HG03159 (cell line): ENCODE measurements around the gene CAMK4.
"Not testable (repeated sequence)": the region's sequence is repeated elsewhere in the genome, so short reads cannot be mapped to it uniquely, and the experiment has no call there.

Experiments used
- ATAC-seq: cut with Tn5 transposase; IDR thresholded peaks from one replicate; pipeline ENCODE4 v1.9.1; 2021; ENCODE audit warnings: mild to moderate bottlenecking, moderate library complexity; ENCODE audit not compliant: unreplicated experiment

Gene CAMK4

DNA sequence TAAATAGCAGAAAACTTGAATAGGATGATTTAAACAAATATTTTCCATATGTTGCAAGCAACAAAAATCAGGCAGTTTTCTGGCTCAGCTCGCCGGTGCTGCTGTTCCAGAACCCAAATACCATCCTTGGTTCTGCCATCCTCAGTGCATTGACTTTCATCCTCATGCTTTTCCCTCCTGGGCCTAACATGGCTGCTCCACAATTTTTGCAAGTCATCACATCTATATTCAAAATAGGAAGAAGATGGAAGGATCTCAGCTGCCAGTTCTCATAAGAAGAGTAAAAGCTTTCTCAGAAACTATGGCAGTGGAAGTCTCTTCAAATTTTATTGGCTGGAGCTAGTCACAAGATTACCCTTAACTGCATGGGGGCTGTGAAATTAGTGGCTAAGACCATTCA is 151.5 kb downstream of the CAMK4 start:
- no peak for ATAC-seq

DNA sequence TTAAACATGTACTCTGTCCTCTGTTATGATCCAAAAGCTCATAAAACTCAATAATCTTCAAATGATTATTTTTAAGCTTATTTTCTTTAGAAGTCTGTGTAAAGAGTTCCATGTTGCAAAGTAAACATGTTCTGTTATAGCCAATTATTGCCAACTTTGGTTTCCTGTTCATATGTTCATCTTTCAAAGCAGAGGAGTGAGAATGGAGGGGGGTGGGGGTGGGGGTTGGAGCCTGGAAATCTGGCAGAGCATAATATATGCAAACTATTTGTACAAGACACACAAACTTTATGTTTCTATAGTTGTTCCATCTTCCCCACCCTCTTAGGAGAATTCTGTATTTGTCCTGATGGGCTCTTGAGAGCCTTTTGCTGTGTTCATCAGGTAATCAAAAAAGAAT is 153.1 kb downstream of the CAMK4 start:
- no peak for ATAC-seq

DNA sequence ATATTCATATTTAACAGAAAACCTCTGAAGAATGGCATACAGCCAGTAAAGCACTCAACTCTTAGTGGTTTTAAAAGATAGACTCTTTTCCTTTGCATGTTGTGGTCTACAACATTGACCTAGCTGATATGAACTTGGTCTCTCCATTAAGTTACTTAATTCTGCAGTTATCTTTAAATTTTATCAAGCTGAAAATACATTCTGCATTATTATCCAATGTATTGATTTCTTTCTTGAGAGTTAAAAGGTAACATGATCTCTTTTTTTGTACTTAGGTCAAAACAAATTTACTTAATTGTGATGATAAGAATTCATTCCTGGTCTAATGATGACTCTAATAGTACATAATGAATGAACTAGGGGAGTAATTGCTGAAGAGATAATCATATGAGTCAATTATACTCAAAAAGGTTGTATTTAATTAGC is 155.2 kb downstream of the CAMK4 start:
- no peak for ATAC-seq

DNA sequence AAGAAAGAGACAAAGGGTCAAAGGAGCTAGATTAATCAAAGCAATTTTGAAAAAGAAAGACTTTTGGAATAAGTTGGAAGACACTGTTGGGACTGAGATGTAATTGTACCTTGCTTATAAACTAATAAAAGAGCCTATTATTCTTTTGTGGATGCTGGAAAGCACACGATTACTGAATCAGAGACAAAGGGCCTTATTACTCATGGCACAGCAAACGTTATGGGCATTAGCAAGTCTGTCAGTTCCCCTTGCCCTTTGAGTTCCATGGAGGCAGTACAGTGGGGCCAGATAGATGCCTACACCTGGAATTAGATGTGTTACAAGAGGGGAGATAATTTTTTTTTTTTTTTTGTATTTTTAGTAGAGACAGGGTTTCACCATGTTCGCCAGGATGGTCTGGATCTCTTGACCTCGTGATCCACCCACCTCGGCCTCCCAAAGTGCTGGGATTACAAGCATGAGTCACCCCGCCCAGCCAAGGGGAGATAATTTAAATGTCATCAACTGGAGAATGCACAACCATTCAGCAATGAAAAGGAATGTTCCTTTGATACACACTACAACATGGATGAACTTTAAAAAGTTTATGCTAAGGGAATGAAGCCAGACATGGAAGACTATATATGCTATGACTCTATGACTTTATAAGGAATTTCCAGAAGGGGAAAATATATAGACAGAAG is 159.2 kb downstream of the CAMK4 start:
- ATAC-seq: no peak

DNA sequence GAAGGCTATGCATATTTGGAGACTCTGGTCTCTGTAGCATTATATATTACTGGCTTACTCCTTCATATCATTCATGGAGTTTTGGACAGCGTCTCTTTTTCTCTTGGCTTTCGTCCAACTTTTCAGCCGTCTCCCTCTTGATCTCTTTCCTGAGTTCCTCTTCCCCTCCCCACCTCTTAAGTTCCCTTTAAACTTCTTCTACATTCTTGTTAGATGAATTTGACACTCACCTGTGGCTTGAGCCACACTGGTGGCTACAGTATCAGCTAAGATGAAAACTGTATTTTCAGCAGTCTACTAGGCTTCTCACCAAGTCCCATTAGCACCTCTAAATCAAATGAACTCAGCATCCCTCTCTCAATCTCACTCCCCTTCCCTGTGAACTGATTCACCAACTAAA is 160.0 kb downstream of the CAMK4 start:
- no peak for ATAC-seq

DNA sequence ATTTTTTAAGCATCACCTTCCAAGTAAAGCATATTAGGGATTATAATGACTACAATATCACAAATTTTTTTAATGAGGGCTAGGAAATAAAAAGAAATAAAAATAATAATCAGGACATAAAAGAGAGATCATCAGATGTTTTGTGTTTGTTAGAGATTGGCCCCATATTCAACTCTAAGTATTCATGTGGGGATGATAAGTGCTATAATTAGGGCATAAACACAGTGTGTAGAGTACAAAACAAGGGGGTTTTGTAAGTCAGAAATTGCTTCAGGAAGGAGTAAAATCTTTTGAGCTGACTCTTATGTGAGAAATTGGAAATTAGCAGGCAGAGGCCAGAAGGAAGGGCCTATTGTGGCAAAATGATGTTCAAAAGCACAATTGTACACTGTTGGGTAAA is 160.9 kb downstream of the CAMK4 start:
- no peak for ATAC-seq

DNA sequence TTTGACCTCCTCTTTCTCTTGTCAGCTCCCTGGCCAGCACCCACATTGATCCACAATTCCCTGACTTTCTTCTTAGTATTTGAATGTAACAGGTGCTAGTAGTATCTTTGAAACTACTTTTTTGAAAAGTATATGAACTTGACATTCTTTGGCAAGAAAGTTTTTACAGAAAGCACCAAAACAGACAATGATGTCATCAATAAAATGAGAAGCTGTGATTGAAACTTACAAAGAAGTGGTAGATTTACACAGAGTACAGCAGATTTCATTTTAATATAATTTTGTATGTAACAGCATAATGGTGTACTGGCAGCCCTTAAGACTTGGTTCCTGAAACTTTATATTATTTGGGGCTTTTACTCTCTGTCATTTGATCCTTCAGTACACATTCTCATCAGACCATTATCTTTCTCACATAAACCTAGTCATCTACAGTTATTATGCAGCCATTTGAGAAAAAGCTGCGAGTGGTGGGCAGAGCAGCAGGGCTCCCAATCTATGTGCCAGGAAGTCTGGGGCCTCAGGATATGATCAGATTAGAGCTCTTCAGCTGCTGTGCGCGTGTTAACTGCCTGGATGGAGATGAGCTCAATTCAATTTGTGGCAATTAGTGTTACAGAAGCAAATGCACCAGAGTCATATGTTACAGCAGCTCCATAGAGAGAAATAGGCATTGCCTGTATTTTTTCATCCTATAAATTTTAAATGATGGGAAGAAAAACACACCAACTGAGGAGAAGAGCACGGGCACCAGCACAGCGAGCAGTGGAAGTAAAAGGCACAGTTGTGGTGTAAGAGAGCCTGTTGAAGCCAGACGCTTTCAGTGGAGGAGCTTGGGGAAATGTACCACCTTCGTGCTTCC is 162.0 kb downstream of the CAMK4 start:
- ATAC-seq: no peak

DNA sequence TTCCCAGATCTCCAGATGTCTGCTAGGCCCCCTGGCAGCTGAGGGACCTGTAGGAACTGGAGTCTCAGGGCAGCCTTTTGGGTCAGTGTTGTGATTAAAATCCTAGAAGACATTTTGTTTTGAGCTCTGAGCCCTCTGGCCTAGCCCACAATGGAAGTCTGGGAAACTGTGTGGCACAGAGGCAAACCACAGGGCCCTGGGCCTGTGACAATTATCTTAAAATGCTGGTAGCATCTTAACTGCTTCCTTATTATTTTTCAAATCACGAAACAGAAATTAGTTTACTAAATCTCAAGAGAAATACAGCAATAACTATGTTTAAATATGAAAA is 162.6 kb downstream of the CAMK4 start:
- no peak for ATAC-seq

DNA sequence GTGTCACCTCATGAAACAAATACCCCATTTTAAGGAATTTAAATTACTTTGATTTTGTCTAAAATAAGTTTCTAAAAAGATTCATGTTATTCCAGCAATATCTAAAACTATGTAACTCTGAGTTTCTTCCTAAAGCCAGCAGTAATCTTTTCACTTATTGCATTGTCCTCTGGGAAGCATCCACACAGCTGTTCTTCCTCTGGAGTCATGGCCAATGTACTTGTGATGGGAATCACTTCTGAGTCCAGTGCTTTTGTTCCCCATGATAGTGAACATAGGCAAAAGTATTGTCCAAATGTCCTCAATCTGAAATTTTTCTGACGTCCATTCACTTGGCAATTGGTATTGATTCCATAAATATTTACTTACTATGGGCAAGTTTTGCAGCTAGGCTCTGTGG is 163.2 kb downstream of the CAMK4 start:
- no peak for ATAC-seq

DNA sequence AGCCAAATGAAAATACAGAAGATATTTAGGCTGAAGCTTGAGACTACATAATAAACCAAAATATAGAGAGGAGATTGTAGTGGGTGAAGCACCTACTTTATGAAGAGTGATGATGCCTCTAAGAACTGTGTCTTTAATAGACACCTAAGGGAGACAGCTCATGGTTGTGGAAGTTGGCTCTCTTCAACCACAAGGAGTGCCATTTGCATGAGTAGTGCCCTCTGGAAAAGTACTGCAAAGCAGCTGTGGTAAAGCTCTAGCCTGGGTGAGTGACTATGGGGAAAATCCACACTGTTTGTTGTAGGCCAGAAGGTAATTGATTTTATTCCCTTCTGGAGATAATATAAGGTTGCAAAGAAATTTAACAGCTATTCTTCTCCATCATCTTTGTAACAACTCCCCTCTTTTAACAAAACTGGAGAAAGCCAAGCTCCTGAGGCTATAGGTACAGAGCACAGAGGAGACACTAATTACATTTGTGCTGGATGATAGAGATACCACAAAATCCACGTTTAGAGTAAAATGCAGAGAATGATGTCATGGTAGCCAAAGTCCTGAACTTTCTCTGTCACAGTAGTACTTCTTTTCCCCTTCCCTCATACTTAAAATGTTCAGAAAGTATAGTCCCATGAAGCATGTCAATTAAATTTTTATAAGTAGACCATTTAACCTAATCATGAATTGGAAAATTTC is 165.4 kb downstream of the CAMK4 start:
- ATAC-seq: no peak

DNA sequence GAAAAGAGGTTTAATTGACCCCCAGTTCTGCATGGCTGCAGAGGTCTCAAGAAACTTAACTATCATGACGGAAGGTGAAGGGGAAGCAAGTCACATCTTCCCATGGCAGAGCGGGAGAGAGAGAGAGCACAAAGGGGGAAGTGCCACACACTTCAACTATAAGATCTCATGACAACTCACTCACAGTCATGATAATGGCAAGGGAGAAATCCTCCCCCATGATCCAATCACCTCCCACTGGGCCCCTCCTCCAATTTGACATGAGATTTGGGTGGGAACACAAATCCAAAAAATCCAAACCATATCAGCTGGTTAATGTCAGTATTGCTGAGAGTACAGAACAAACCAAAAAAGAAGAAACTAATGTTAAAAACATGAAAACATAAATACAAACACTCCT is 168.0 kb downstream of the CAMK4 start:
- no peak for ATAC-seq

DNA sequence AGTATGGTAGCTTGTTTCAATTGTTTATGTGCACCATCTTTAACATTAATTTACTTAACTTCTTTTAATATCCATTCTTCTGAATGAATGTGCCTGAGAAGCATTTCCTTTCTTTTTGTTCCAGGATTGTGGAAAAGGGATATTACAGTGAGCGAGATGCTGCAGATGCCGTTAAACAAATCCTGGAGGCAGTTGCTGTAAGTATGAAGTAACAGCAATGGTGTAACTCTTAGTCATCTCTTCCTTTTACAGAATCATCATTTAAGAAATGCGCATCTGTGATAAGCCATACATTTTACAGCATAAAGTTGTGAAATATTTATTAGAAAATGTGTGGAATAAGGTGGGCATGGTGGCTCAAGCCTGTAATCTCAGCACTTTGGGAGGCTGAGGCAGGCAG is 170.4 kb downstream of the CAMK4 start:
- no peak for ATAC-seq

DNA sequence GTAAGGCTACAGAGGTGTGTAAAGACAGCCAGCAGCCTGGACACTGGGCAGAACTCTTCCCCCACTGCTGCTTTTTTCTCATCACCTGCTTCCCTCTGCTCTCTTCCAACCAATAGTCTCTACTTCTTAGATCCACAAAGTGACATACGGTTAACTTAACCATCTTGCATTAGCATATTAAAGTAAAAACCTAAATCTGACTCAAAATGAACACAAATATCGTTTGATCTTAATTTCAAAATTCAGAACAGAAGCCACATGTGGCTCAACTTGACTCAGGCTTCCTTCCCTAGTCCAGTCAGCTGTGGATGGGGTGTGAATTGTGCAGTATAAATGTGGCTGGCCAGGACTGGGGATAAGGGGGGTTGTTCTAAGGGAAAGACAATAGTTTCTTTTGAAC is 173.8 kb downstream of the CAMK4 start:
- no peak for ATAC-seq

DNA sequence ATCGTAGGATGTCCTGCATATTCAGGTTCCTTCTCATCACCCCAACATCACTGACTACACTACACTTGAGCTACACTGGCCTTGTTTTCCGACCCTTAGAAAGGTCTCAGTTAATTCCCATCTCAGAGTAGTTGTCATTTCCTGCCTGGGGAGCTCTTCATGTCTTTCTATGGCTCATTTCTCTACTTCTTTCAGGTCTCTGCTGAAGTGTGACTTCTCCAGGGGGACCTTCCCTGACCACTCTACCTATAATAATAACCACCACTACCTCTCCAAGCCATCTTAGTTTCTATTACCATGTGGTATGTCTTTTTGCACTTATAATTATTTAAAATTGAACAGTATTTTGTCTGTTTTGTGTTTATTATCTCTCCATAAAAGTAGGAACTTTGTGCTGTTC is 174.9 kb downstream of the CAMK4 start:
- no peak for ATAC-seq

DNA sequence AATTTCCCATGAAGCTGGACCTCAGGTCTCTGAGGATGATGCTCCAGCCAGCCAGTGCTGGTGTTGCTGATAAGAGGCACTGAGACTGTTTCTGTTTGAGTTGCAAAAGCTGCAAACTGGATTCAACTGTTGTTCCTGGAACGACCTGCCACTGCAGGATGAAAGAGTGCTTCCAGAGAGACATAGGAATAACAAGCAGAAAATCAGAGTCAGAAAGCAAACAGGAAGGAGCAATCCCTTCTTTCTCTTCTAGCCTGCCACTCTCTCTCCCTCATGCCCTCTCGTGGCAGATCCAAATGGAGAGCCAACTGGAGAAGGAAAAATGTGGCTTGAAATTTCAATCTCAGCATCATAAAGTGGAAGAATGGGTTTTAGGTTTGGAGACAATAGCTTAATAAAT is 177.7 kb downstream of the CAMK4 start:
- no peak for ATAC-seq

DNA sequence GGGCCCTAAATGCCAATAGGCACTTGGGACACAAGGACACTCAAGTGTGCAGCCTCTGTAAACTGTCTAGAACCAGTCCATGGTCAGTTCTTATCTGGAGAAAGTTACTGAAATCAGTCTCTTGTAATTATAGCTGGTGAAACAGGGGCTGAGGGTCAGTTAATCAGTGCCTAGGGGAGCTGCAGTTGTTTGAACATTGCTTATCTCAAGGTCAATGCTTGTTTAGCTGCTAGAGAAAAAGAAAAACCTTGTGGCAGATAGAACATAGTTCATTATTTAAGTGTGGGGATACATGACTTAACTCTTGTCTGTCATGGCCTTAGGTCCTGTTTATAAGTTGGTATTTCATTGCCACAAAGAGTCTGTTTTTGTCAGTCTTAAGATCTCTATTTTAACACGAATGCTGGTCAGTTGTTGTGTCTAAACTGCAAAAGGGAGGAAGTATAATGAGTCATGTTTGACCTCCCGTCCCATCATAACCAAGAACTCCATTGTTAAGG is 180.1 kb downstream of the CAMK4 start:
- no peak for ATAC-seq

DNA sequence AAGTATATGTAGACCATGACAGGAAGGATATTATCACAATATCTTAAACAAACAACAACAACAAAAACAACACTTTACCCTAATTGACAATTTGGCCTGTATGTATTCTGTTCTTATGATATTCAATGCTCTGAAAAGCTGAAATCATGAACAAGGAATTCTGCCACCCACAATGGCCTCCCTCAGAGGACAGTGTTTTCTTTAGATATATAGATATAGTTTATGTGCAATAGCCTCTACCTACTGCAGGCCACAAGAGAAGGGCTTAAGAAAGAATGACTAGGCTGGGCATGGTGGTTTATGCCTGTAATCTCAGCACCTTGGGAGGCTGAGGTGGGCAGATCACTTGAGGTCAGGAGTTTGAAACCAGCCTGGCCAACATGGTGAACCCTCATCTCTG is 183.4 kb downstream of the CAMK4 start:
- ATAC-seq: no peak

DNA sequence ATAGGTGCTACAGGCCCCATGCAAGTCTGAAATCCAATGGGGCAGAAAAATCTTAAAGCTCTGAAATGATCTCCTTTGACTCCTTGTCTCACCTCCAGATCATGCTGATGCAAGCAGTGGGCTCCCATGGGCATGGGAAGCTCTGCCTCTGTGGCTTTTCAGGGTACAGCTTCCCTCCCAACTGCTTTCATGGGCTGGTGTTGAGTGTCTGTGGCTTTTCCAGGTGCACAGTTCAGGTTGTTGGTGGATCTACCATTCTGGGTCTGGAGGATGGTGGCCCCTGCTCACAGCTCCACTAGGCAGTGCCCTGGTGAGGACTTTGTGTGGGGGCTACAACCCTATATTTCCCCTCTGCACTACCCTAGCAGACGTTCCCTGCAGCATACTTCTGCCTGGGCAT is 184.6 kb downstream of the CAMK4 start:
- no peak for ATAC-seq

DNA sequence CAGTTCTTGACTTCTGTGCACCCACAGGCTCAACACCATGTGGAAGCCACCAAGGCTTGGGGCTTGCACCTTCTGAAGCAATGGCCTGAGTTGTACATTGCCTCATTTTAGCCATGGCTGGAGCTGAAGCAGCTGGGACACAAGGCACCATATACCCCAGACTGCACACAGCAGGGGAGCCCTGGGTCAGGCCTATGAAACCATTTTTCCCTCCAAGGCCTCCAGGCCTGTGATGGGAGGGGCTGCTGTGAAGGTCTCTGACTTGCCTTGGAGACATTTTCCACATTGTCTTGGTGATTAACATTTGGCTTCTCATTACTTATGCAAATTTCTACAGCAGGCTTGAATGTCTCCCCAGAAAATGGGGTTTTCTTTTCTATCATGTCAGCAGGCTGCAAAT is 185.1 kb downstream of the CAMK4 start:
- not testable (repeated sequence) for ATAC-seq

DNA sequence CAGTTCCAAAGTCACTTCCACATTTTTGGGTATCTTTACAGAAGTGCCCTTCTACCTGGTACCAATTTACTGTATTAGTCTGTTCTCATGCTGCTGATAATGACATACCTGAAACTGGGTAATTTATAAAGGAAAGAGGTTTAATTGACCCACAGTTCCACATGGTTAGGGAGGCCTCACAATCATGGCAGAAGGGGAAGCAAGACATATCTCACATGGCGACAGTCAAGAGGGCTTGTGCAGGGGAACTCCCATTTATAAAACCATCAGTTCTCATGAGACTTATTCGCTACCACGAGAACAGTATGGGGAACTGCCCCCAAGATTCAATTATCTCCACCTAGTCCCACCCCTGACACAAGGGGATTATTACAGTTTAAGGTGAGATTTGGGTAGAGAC is 185.9 kb downstream of the CAMK4 start:
- not testable (repeated sequence) for ATAC-seq

DNA sequence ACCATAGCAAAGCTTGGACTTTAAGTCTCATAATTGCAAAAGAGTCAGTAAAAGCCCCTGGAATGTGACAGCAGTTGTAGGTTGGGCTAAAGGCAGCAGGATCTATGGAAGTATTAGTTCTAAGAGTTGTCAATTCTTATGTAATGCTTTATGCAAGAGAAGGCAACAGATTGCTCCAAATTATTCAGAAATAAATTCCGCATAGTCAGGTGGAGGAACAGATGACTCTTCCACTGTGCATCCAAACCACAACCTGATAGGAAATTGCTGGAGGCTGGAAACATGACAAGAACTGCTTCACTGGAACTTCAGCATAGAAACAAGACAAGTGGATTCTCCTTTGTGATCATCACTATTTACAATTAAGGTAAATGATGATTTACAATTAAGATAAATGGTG is 187.1 kb downstream of the CAMK4 start:
- ATAC-seq: no peak

DNA sequence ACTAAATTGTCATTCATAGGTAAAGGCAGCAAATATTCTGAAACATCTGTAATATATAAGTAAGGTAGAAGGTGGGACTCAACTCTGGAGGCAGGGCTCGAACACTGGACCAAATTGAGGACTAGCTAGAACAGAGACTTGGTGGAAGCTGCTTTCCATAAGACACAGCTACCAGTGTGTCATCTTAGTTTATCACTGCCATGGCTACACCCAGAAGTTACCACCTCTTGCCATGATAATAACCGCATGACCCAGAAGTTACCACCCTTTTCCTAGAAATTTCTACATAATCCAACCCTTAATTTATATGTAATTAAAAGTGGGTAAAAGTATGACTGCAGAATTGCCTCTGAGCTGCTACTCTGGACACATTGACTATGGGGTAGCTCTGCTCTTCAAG is 188.4 kb downstream of the CAMK4 start:
- no peak for ATAC-seq
